ENCODE results near the gene AFG3L2. TPM values are rescaled to one million over a fixed set of nuclear protein-coding genes. Genes with fewer than 3 reads are reported as not detected.

Gene AFG3L2
- total and polyA plus RNA-seq, 2 experiments from 2014 or later = 50.3 to 105 TPM

GRCh38 chr18:12313530-12314245 is 63.3 kb downstream of the AFG3L2 start (continued):
- TF ChIP-seq ZNF462 (CRISPR knock-in tag; IDR thresholded peaks at IDR 0.05) = no peak

GRCh38 chr18:12312976-12313375 is 64.1 kb downstream of the AFG3L2 start:
- ATAC-seq (no peak), DNase-seq (ENCODE audit: low spot score) (no peak)
- no peaks in the 10 kb centered on the region for H3K27me3 ChIP-seq (ENCODE audit: insufficient read depth)
- peaks cover 19% of the 10 kb centered on the region for H3K4me1 ChIP-seq (ENCODE audit: insufficient read depth)
- H3K27ac Mint-ChIP-seq = no peak overlapping the region
- peaks cover 42% of the 10 kb centered on the region for H3K36me3 ChIP-seq (ENCODE audit: insufficient read depth)
- H3K27ac ChIP-seq (ENCODE audit: low read depth) = no peak overlapping the region
- peaks cover 20% of the 10 kb centered on the region for H3K4me1 Mint-ChIP-seq
- peaks cover 12% of the 10 kb centered on the region for H3K27me3 Mint-ChIP-seq (ENCODE audit: insufficient read depth, low read depth, poor library complexity)
- H4K20me1 ChIP-seq (replicated peaks; ENCODE audit: insufficient read depth) = peaks cover 15% of the 10 kb centered on the region; the same call in 1 of the 2 replicates
- no peaks in the 10 kb centered on the region for H3K9me2 ChIP-seq (ENCODE audit: insufficient read depth)
- H3K4me3 Mint-ChIP-seq = no peak overlapping the region
- H3K9me3 Mint-ChIP-seq = peaks cover 11% of the 10 kb centered on the region; the same call in 2 of the 3 replicates
- peaks cover 55% of the 10 kb centered on the region for H3K36me3 Mint-ChIP-seq (ENCODE audit: low read depth)
- H3K79me2 ChIP-seq (replicated peaks; ENCODE audit: insufficient read depth) = peaks cover 64% of the 10 kb centered on the region
- no peak overlapping the region for H3K4me3 ChIP-seq
- H3K4me2 ChIP-seq = no peak overlapping the region
- 0 out of 2 replicates have a peak, but pooled peaks cover 8% of the 10 kb centered on the region for H3F3A ChIP-seq (replicated peaks; ENCODE audit: low read depth)
- no peak overlapping the region for H2AFZ ChIP-seq
- TF ChIP-seq ETS1 (IDR thresholded peaks at IDR 0.05) = no peak
- no peak for TF ChIP-seq JUNB (IDR thresholded peaks at IDR 0.05; ENCODE audit: unreplicated experiment)
- no peak for TF ChIP-seq REST (IDR thresholded peaks at IDR 0.05; ENCODE audit: unreplicated experiment)
- TF ChIP-seq ZNF114 (CRISPR knock-in tag; IDR thresholded peaks at IDR 0.05) = no peak
- no peak for TF ChIP-seq POLR2AphosphoS5 (IDR thresholded peaks at IDR 0.05; ENCODE audit: low read depth)
- no peak for TF ChIP-seq NANOG (IDR thresholded peaks at IDR 0.05; ENCODE audit: borderline replicate concordance)
- TF ChIP-seq CTCF (conservative IDR thresholded peaks at IDR 0.05; ENCODE audit: low read depth in 2 of 2) = no peak
- no peak for TF ChIP-seq CREB1 (CRISPR knock-in tag; IDR thresholded peaks at IDR 0.05; ENCODE audit: low read depth)
- TF ChIP-seq ZNF331 (CRISPR knock-in tag; IDR thresholded peaks at IDR 0.05; ENCODE audit: low read depth) = no peak
- TF ChIP-seq STAT1 (IDR thresholded peaks at IDR 0.05; ENCODE audit: unreplicated experiment) = no peak
- no peak for TF ChIP-seq EZH2phosphoT487 (IDR thresholded peaks at IDR 0.05; ENCODE audit: unreplicated experiment)
- no peak for TF ChIP-seq EZH2 (IDR thresholded peaks at IDR 0.05; ENCODE audit: low read depth, unreplicated experiment)
